GM18519 (cell line): ENCODE measurements around the gene TSHZ3.

Experiments used
- ATAC-seq: cut with Tn5 transposase; IDR thresholded peaks from one replicate; pipeline ENCODE4 v1.9.1; 2021; ENCODE audit warnings: mild to moderate bottlenecking, moderate library complexity; ENCODE audit not compliant: unreplicated experiment, low FRiP score

The TSHZ3 gene

GRCh38 chr19:31338069-31338776 is 11.0 kb downstream of the TSHZ3 start:
- no peak for ATAC-seq

GRCh38 chr19:31337008-31337914 is 12.0 kb downstream of the TSHZ3 start:
- no peak for ATAC-seq

- ATAC-seq, result no peak
Observed at GRCh38 chr19:31335716-31336115, 13.5 kb downstream of the TSHZ3 start.

DNA sequence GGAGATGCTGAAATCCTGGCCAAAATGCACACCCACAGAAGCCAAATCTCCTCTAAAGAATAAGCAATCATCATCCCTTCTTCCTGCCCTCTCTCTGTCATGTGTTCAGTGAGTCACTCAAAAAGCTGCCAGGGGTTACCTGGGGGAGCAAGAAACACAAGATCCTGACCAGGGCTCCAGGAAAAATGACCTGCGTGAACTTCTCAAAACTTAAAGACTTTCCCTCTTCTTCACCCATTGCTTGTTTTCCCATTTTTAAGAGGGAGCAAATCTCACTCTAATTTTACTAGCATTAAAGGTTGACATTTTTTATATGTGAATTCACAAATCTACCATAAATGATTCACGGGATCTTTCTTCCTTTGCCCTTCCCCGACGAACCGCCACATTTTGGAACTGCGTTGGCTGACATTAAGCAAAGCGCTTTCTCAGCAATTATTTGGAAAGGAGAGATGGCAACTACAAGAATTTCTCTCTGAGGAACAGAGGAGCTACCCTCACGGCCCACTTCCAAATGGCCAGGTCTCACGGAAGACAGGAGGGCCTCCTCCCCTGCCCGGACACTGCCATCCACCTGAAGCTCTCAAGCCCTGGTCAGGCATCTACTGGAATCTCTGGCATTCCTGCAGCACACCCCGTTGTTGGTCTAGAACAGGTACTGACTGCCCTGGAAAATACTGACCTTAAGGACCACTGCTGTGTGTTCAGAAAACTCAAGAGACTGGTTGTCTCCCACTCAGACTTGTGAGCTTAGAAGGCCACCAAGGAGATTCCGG is 14.2 kb downstream of the TSHZ3 start:
- ATAC-seq, result no peak

DNA sequence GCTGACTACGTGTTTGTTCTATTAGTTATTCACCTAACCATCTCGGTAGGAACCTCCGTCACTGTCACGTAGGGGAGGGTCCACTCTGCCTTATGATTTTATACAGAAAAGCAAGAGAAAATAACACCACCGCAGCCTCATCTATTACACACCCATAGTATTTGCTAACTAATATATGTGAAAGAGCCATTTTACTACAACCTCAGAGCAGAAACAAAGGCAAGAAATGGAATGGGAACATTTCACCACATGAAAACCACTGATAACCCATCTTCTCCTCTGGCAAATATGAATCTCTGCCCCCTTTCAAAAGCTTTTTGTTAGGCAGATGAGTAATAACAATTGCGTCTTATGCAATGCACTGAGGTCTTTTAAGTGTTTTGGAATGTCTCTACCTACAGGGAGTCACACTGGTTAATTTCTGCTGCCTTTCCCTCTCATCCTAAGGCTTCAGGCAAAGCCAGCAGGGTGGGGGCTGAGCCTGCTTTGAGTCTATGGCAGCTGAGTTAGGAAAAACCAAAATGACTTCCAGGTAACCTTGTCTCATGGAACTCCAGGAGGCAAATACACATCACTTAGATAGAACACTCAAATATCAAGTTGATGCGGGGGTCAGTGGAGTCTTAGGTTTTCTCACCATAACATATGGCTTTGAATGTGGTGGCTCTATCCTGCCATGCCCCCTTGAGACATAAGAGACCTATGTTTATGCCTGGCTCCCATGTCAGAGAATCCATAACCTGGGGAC is 15.0 kb downstream of the TSHZ3 start:
- ATAC-seq, result no peak

DNA sequence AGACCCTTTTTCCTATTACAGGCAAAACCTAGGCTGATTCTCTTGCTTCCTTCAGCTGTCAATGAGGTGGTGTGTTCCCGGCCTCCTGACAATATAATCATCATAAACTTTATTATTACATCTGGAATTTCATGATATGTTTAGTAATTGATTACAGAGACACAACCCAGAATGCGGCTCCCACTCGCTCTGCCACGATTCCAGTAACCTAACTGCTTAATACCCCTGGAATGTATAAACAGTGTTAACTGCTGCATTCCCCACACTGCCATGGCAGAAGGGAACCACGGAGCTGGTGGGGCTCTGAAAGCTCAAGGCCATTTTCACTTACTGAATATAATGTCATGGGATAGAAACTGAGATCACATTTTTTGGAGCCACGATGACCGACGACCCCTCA is 17.1 kb downstream of the TSHZ3 start:
- no peak for ATAC-seq

- ATAC-seq, result no peak
Observed at GRCh38 chr19:31331536-31331935, 17.7 kb downstream of the TSHZ3 start.

- no peak for ATAC-seq
Observed at GRCh38 chr19:31330761-31331160, 18.5 kb downstream of the TSHZ3 start.

GRCh38 chr19:31330237-31330636 is 19.0 kb downstream of the TSHZ3 start:
- no peak for ATAC-seq

- ATAC-seq, result no peak
Observed at GRCh38 chr19:31329819-31330218, 19.4 kb downstream of the TSHZ3 start.

DNA sequence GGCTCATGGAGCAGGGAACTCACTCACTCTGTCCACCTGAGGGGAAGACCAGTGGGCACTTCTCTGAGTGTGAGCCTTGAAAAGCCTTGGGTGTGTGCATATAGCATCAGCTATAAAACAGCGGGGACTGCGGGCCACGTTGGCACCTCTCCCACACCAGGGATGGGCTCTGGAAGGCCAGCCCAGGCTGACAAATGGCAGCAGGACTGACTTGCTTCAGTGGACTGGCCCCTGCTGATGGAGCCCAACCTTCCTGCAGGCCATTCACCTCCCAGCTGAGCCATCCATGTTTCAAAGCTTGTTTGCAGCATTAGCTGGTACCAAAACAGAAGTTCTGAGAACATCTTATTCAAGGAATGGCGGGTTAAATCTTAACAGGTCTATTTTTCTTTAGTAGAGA is 21.0 kb downstream of the TSHZ3 start:
- ATAC-seq, result no peak

DNA sequence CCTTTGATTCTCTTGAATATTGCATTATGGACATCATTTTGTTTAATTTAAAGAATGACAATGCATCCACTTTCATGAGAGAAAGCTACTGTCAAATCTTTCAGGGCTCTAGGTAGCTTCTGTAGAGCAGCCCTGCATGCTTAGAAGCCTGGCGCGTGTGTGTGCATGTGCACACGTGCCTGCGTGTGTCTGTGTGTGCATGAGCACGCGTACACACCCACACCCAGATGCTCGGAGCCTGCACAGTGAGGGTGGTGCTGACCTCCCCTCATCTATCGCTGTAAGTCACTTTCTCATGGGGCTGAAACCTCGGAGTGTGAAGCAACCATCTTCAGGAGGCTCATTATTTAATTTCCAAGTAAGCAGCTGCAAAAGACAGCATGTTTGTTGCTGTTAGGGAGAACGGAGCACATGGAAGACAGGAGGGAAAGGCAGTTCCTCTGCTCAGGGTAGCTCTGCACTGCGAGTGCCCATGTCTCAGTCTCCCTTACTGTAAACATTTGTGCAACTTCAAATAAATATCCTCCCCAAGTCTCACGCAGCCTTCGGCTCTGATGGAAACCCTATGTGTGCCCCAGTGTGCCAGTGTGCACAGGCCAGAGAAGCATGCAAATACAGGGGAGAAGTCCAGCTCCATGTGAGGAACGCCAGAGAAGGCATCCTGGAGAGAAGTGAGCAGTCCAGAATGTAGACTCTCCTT is 22.8 kb downstream of the TSHZ3 start:
- ATAC-seq, result no peak

- ATAC-seq, result no peak
Observed at GRCh38 chr19:31325342-31325741, 23.9 kb downstream of the TSHZ3 start.

GRCh38 chr19:31319465-31319864 is 29.8 kb downstream of the TSHZ3 start:
- no peak for ATAC-seq

DNA sequence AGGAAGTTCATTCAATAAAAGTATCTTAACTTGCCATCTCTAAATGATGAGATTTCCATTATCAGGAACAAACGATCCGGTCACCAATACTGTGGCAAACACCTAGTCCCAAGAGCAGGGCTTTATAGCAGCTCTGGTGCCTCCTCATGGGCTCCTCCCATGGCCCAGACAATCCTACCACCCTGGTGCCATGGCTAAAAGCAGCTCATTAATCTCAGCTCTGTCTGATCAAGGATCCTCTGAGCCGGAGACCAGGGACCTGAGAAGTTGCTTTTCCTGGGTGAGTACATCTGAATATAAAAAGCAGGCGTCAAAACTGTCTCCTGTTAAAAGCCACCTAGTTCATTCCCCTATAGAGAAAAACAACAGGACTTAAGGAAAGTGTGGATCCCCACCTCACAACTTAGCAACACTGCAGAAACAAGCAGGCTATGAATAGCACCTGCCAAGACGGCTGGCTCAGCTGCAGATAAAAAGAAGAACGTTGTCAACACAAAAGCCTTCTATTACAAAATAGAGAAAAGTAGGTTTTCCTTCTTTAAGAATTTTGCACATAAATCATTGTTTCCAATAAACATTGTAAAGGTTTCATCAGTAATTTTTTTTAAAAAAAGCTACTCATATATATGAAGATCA is 30.3 kb downstream of the TSHZ3 start:
- ATAC-seq, result no peak

DNA sequence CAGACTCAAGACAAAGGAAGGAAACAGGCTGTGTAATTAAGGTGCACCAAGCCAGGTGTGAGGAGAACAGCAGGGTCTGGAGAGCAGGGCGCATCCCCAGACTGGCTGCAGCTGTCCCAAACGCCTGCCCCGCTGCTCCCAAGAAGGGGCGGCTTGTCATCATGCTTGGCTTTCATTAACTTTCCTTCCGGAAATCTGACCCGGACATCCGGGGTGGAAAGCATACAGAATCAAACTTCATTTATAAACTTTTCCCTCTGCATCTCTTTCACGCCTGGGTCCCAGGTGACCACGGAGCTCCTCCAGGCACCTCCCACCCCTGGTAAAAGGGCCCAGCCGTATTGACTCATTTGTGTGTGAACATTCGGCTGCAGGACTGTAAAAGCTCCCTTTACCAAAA is 31.7 kb downstream of the TSHZ3 start:
- ATAC-seq, result no peak

- ATAC-seq, result no peak
Observed at GRCh38 chr19:31317093-31317492, 32.1 kb downstream of the TSHZ3 start.

DNA sequence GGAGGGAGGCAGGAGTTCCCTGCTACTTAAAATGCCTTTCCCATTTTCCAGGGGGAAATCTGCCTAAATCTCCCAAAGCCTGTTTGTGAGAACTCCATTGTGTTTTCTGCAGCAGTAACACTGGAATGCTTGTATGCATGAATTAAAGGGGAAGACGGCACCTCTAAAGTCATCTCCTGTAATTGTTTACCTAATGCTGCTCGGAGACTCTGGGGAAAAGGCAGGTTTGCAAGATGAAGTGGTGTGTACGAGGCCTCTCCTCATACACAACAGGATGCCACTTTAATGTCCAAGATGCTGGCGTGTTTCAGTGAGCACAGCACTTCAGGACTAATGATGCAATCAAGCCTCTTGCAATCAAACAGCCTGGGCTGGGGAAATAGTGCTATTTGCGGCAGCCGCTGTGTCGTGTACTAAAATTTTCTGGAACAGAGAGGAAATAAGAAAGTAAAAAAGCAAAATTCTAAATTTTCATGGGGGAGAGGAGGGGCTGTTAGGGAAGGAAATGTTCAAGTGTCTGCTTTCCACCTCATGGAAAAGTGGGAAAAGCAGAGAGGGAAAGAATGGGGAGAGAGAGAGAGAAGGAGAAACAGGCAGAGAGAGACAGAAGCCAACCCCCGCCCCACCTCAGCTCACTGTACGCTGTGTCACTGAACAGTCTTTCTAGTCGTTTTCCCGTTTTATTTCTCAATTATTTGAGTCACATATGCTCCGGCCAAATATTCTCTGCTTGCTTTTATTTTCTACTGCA is 32.9 kb downstream of the TSHZ3 start:
- ATAC-seq, result no peak

- ATAC-seq, result no peak
Observed at GRCh38 chr19:31315652-31316051, 33.6 kb downstream of the TSHZ3 start.
